Esophagus muscularis mucosa (tissue), 4 donors: ENCODE measurements around the gene EMILIN1.

Experiments
- EP300 ChIP-seq: sonication (generic); formaldehyde crosslinking; IDR thresholded peaks from one replicate; pipeline ENCODE4 v1.6.1; 2017; ENCODE audit warnings: antibody characterized with exemption
- POLR2A ChIP-seq: fragments of 450-650 bp; IDR thresholded peaks from one replicate; pipeline ENCODE4 v1.6.1; 2017; ENCODE audit warnings: antibody characterized with exemption, moderate library complexity, mild to moderate bottlenecking, low read depth
- TF ChIP-seq, protein P1 (sequence below), 3 experiments: fragments of 200-600 bp in 2 of 3; fragments of 450-650 bp in 1 of 3; sonication (generic) in 2 of 3; IDR thresholded peaks; one replicate each; pipeline ENCODE4 v1.5.1; 2017 to 2019; ENCODE audit warnings: antibody characterized with exemption in 3 of 3, mild to moderate bottlenecking in 2 of 3, moderate library complexity in 1 of 3

GRCh38 chr2:27125104-27125503, 46.7 kb downstream of the EMILIN1 start:
- TF ChIP-seq, protein P1, sequence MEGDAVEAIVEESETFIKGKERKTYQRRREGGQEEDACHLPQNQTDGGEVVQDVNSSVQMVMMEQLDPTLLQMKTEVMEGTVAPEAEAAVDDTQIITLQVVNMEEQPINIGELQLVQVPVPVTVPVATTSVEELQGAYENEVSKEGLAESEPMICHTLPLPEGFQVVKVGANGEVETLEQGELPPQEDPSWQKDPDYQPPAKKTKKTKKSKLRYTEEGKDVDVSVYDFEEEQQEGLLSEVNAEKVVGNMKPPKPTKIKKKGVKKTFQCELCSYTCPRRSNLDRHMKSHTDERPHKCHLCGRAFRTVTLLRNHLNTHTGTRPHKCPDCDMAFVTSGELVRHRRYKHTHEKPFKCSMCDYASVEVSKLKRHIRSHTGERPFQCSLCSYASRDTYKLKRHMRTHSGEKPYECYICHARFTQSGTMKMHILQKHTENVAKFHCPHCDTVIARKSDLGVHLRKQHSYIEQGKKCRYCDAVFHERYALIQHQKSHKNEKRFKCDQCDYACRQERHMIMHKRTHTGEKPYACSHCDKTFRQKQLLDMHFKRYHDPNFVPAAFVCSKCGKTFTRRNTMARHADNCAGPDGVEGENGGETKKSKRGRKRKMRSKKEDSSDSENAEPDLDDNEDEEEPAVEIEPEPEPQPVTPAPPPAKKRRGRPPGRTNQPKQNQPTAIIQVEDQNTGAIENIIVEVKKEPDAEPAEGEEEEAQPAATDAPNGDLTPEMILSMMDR (IDR thresholded peaks at IDR 0.05): no peak
- TF ChIP-seq POLR2A (no peak), EP300 (no peak)
